HepG2 (cell line): Measurements from ENCODE around the gene LTB4R2. TPM values are rescaled to one million over a fixed set of nuclear protein-coding genes. Genes with fewer than 3 reads are reported as not detected.
A peak's percentile ranks its signal among the peaks of the same experiment; 100 is the strongest.

ENCODE experiments used
- AGO1 ChIP-seq: fragments of 200-400 bp; formaldehyde crosslinking; IDR thresholded peaks from 2 replicates; pipeline ENCODE4 v1.6.1; 2017; ENCODE audit warnings: mild to moderate bottlenecking, low read depth, low read length, moderate library complexity; ENCODE audit not compliant: poor library complexity, severe bottlenecking
- ELF3 ChIP-seq: IDR thresholded peaks from 2 replicates; pipeline ENCODE4 v1.6.1; 2016; ENCODE audit warnings: missing genetic modification reagents, missing compliant biosample characterization
- GATAD2A ChIP-seq: IDR thresholded peaks from 2 replicates; pipeline ENCODE4 v1.6.1; 2016
- KLF15 ChIP-seq: sonication (generic); formaldehyde crosslinking; IDR thresholded peaks from 2 replicates; pipeline ENCODE4 v1.8.1; 2023; ENCODE audit warnings: borderline replicate concordance, mild to moderate bottlenecking, inconsistent platforms, missing genetic modification reagents, mixed read lengths
- ZNF205 ChIP-seq: IDR thresholded peaks from 2 replicates; pipeline ENCODE4 v1.6.1; 2018; ENCODE audit warnings: missing biosample characterization, missing genetic modification reagents
- ZNF550 ChIP-seq: sonication (generic); formaldehyde crosslinking; IDR thresholded peaks from 2 replicates; pipeline ENCODE4 v1.4.0; 2020; ENCODE audit warnings: mild to moderate bottlenecking, missing genetic modification reagents, borderline replicate concordance
- ZSCAN30 ChIP-seq: sonication (generic); formaldehyde crosslinking; IDR thresholded peaks from 2 replicates; pipeline ENCODE4 v1.5.0; 2020; ENCODE audit warnings: mild to moderate bottlenecking, missing genetic modification reagents
- polyA plus RNA-seq, 8 experiments: library from polyadenylated mRNA; depleted of rRNA in 3 of 8; stranded (reverse) in 7 of 8; unstranded in 1 of 8; fragments of >200 nt; fragmentation: Illumina TruSeq in 4 of 8; extraction: Trizol in 4 of 8; gene quantifications; 2 replicates each; pipeline versions ENCODE4 v1.2.1 to v1.2.3, GENCODE V29; 2011 to 2016; ENCODE audit warnings: low read depth in 4 of 8, missing spikeins in 1 of 8, mixed read lengths in 1 of 8; ENCODE audit not compliant: insufficient read depth in 1 of 8
- total RNA-seq, 5 experiments: library from RNA; depleted of rRNA; stranded (reverse); fragments of >200 nt; fragmentation: Illumina TruSeq; extraction: Trizol; gene quantifications; 2 replicates each; pipeline ENCODE4 v1.2.3, GENCODE V29; 2016; ENCODE audit warnings: low read depth in 1 of 5
- TF ChIP-seq, protein P1 (sequence below), 2 experiments: sonication (generic) in 1 of 2; formaldehyde crosslinking in 1 of 2; IDR thresholded peaks; 2 replicates each; pipeline versions ENCODE4 v1.4.0 to v1.6.1; 2016 to 2020; ENCODE audit warnings: borderline replicate concordance in 1 of 2, low read depth in 1 of 2, mild to moderate bottlenecking in 1 of 2, missing genetic modification reagents in 1 of 2
- TF ChIP-seq, protein P2 (sequence below): sonication (generic); formaldehyde crosslinking; IDR thresholded peaks from 2 replicates; pipeline ENCODE4 v1.4.0; 2020; ENCODE audit warnings: mild to moderate bottlenecking, missing genetic modification reagents, borderline replicate concordance
- TF ChIP-seq, protein P3 (sequence below): sonication (generic); formaldehyde crosslinking; conservative IDR thresholded peaks from 2 replicates; pipeline ENCODE4 v1.5.0; 2020; ENCODE audit warnings: missing genetic modification reagents
- TF ChIP-seq, protein P4 (sequence below), 2 experiments: IDR thresholded peaks; 2 replicates each; pipeline ENCODE4 v1.6.1; 2011 to 2012; ENCODE audit warnings: low read length in 2 of 2, borderline replicate concordance in 1 of 2, low read depth in 1 of 2, mild to moderate bottlenecking in 1 of 2, moderate library complexity in 1 of 2
- TF ChIP-seq, protein P5 (sequence below): sonication (generic); formaldehyde crosslinking; IDR thresholded peaks from 2 replicates; pipeline ENCODE4 v1.4.0; 2020; ENCODE audit warnings: mild to moderate bottlenecking, missing genetic modification reagents

The LTB4R2 gene
- total and polyA plus RNA-seq, 2 of the 13 experiments (the other 11 are each of a cell fraction or from before 2014, with no cell fraction given) = 3.9 to 6.9 TPM

DNA sequence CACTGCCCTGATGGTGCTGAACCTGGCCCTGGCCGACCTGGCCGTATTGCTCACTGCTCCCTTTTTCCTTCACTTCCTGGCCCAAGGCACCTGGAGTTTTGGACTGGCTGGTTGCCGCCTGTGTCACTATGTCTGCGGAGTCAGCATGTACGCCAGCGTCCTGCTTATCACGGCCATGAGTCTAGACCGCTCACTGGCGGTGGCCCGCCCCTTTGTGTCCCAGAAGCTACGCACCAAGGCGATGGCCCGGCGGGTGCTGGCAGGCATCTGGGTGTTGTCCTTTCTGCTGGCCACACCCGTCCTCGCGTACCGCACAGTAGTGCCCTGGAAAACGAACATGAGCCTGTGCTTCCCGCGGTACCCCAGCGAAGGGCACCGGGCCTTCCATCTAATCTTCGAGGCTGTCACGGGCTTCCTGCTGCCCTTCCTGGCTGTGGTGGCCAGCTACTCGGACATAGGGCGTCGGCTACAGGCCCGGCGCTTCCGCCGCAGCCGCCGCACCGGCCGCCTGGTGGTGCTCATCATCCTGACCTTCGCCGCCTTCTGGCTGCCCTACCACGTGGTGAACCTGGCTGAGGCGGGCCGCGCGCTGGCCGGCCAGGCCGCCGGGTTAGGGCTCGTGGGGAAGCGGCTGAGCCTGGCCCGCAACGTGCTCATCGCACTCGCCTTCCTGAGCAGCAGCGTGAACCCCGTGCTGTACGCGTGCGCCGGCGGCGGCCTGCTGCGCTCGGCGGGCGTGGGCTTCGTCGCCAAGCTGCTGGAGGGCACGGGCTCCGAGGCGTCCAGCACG lies 6.1 kb downstream of the LTB4R2 start (continued):
- TF ChIP-seq, protein P1, sequence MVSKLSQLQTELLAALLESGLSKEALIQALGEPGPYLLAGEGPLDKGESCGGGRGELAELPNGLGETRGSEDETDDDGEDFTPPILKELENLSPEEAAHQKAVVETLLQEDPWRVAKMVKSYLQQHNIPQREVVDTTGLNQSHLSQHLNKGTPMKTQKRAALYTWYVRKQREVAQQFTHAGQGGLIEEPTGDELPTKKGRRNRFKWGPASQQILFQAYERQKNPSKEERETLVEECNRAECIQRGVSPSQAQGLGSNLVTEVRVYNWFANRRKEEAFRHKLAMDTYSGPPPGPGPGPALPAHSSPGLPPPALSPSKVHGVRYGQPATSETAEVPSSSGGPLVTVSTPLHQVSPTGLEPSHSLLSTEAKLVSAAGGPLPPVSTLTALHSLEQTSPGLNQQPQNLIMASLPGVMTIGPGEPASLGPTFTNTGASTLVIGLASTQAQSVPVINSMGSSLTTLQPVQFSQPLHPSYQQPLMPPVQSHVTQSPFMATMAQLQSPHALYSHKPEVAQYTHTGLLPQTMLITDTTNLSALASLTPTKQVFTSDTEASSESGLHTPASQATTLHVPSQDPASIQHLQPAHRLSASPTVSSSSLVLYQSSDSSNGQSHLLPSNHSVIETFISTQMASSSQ (IDR thresholded peaks at IDR 0.05; ENCODE audit: low read depth) = no peak
- TF ChIP-seq, protein P1 (CRISPR knock-in tag; IDR thresholded peaks at IDR 0.05; ENCODE audit: borderline replicate concordance) = peak; percentile 92
- TF ChIP-seq GATAD2A (CRISPR knock-in tag) (no peak), AGO1 (peak; percentile 88), ZNF550 (peak; percentile 96; the same call in 1 of the 2 replicates), ZSCAN30 (CRISPR knock-in tag) (no peak), ZNF205 (CRISPR knock-in tag) (peak; percentile 91), ELF3 (CRISPR knock-in tag) (peak; percentile 96), KLF15 (peak; percentile 97)
- TF ChIP-seq, protein P2, sequence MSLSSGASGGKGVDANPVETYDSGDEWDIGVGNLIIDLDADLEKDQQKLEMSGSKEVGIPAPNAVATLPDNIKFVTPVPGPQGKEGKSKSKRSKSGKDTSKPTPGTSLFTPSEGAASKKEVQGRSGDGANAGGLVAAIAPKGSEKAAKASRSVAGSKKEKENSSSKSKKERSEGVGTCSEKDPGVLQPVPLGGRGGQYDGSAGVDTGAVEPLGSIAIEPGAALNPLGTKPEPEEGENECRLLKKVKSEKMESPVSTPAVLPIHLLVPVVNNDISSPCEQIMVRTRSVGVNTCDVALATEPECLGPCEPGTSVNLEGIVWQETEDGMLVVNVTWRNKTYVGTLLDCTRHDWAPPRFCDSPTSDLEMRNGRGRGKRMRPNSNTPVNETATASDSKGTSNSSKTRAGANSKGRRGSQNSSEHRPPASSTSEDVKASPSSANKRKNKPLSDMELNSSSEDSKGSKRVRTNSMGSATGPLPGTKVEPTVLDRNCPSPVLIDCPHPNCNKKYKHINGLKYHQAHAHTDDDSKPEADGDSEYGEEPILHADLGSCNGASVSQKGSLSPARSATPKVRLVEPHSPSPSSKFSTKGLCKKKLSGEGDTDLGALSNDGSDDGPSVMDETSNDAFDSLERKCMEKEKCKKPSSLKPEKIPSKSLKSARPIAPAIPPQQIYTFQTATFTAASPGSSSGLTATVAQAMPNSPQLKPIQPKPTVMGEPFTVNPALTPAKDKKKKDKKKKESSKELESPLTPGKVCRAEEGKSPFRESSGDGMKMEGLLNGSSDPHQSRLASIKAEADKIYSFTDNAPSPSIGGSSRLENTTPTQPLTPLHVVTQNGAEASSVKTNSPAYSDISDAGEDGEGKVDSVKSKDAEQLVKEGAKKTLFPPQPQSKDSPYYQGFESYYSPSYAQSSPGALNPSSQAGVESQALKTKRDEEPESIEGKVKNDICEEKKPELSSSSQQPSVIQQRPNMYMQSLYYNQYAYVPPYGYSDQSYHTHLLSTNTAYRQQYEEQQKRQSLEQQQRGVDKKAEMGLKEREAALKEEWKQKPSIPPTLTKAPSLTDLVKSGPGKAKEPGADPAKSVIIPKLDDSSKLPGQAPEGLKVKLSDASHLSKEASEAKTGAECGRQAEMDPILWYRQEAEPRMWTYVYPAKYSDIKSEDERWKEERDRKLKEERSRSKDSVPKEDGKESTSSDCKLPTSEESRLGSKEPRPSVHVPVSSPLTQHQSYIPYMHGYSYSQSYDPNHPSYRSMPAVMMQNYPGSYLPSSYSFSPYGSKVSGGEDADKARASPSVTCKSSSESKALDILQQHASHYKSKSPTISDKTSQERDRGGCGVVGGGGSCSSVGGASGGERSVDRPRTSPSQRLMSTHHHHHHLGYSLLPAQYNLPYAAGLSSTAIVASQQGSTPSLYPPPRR = peak; percentile 81
- TF ChIP-seq, protein P3, sequence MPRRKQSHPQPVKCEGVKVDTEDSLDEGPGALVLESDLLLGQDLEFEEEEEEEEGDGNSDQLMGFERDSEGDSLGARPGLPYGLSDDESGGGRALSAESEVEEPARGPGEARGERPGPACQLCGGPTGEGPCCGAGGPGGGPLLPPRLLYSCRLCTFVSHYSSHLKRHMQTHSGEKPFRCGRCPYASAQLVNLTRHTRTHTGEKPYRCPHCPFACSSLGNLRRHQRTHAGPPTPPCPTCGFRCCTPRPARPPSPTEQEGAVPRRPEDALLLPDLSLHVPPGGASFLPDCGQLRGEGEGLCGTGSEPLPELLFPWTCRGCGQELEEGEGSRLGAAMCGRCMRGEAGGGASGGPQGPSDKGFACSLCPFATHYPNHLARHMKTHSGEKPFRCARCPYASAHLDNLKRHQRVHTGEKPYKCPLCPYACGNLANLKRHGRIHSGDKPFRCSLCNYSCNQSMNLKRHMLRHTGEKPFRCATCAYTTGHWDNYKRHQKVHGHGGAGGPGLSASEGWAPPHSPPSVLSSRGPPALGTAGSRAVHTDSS (CRISPR knock-in tag) = peak; percentile 90; the same call in 1 of the 2 replicates
- TF ChIP-seq, protein P4, sequence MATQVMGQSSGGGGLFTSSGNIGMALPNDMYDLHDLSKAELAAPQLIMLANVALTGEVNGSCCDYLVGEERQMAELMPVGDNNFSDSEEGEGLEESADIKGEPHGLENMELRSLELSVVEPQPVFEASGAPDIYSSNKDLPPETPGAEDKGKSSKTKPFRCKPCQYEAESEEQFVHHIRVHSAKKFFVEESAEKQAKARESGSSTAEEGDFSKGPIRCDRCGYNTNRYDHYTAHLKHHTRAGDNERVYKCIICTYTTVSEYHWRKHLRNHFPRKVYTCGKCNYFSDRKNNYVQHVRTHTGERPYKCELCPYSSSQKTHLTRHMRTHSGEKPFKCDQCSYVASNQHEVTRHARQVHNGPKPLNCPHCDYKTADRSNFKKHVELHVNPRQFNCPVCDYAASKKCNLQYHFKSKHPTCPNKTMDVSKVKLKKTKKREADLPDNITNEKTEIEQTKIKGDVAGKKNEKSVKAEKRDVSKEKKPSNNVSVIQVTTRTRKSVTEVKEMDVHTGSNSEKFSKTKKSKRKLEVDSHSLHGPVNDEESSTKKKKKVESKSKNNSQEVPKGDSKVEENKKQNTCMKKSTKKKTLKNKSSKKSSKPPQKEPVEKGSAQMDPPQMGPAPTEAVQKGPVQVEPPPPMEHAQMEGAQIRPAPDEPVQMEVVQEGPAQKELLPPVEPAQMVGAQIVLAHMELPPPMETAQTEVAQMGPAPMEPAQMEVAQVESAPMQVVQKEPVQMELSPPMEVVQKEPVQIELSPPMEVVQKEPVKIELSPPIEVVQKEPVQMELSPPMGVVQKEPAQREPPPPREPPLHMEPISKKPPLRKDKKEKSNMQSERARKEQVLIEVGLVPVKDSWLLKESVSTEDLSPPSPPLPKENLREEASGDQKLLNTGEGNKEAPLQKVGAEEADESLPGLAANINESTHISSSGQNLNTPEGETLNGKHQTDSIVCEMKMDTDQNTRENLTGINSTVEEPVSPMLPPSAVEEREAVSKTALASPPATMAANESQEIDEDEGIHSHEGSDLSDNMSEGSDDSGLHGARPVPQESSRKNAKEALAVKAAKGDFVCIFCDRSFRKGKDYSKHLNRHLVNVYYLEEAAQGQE (IDR thresholded peaks at IDR 0.05; ENCODE audit: borderline replicate concordance in 1 of 2, low read depth in 1 of 2, low read length in 2 of 2) = no peak
- TF ChIP-seq, protein P5, sequence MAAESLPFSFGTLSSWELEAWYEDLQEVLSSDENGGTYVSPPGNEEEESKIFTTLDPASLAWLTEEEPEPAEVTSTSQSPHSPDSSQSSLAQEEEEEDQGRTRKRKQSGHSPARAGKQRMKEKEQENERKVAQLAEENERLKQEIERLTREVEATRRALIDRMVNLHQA (CRISPR knock-in tag) = no peak
